GM21515 (cell line): ENCODE results near the gene SSR3.
"Not testable (repeated sequence)": the region's sequence is repeated elsewhere in the genome, so short reads cannot be mapped to it uniquely, and the experiment has no call there.

Experiments used
- ATAC-seq: cut with Tn5 transposase; IDR thresholded peaks from one replicate; pipeline ENCODE4 v1.9.1; 2021; ENCODE audit not compliant: unreplicated experiment

SSR3 gene

GRCh38 chr3:156576651-156577348, 21.9 kb upstream of the SSR3 start:
- ATAC-seq: no peak

DNA sequence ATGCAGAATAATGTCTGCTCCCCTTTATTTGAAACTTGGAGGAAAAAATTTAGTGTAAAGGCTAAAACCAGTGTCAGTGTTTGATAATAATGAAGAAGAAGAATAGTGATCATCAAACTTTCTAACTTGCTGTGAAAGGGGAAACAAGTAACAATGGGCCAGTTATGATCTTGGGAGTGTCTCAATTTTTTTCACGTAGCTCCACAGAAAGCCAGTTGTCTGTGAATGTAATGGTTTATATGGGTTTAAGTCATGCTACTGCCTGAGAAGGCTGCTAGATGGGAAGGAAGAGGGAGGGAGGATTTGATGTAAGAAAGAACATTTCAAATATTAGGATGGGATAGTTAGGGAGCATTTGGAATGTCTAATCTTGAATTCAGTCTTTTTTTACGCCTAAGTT, 21.1 kb upstream of the SSR3 start:
- ATAC-seq: no peak

DNA sequence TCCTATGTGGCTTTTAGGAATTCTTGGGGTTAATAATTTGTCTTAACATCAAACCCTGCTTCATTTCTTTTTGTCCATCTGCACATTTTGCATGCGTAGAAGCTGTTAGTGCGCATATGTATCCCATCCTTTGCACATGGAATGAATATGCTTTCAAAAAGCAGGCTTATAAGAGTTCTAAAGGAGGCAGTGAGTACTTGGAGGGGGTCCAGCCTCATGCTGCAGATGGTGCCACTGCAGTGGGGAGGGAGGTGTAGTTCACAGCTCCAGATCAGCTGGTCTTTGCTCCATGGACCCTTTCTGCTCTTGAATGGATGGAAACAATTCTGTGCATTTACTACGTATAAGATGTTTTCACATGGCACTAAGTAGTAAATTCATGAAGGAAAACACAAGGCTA, 20.7 kb upstream of the SSR3 start:
- no peak for ATAC-seq

GRCh38 chr3:156569881-156570280, 15.0 kb upstream of the SSR3 start:
- ATAC-seq: not testable (repeated sequence)

DNA sequence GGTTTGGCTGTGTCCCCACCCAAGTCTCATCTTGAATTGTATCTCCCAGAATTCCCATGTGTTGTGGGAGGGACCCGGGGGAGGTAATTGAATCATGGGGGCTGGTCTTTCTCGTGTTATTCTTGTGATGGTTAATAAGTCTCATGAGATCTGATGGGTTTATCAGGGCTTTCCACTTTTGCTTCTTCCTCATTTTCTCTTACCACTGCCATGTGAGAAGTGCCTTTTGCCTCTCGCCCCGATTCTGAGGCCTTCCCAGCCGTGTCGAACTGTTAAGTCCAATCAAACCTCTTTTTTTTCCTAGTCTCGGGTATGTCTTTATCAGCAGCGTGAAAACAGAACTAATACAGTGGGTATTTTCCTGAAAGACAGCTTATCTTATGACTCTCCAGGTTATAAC, 14.1 kb upstream of the SSR3 start:
- not testable (repeated sequence) for ATAC-seq

DNA sequence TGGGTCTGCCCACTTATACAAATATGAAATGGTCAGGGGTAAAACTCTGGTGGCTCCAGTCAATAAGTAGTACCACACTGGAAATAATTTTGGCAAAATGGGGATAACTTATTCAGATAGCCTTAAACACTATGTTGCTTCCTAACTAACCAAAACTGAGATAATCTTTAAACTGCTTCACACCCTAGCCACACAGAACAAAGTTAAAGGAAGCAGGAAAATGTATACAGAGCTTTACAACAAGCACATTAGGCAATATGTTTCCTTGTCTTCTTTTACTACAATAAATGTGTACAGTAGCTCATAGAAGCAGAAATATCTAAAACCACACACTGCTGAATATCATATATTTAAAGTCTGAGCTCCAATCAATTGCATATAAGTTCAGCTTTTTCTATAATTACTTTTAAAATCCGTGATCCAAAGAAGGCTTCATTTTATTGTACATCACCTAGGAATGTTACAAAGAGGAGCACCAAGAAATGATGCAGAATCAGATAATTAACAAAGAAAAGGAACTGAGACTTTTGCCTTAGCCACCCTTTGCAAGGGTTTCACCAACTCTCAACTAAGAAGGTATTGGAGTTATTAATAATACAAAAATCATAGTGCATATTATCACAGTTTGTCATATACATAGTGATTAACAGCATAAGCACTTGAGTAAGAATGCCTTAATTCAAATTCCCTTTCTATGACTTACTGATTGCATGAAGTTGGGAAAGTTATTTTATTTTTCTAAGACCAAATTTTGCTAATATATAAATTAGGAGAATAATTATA, 9.2 kb upstream of the SSR3 start:
- no peak for ATAC-seq

DNA sequence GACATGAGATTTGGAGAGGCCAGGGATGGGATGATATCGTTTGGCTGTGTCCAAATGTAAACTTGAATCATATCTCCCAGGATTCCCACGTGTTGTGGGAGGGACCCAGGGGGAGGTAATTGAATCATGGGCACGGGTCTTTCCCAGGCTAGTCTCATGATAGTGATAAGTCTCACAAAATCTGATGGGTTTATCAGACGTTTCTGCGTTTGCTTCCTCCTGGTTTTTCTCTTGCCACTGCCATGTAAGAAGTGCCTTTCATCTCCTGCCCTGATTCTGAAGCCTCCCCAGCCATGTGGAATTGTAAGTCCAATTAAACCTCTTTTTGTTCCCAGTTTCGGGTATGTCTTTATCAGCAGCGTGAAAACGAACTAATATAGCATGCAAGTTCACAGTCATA, 7.6 kb upstream of the SSR3 start:
- not testable (repeated sequence) for ATAC-seq

DNA sequence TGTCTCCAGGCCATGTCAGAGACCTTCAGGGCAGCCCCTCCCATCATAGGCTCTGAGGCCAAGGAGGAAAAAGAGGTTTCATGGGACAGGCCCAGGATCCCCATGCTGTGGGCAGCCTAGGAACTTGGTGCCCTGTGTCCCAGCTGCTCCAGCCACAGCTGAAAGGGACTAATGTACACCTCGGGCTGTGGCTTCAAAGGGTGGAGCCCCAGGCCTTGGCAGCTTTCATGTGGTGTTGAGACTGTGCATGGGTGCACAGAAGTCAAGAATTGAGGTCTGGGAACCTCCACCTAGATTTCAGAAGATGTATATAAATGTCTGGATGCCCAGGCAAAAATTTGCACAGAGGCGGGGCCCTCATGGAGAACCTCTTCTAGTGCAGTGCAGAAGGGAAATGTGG, 6.6 kb upstream of the SSR3 start:
- ATAC-seq: no peak

GRCh38 chr3:156559321-156559720, 4.4 kb upstream of the SSR3 start:
- ATAC-seq: no peak

- no peak for ATAC-seq
Measured at GRCh38 chr3:156558389-156558788, 3.5 kb upstream of the SSR3 start.

DNA sequence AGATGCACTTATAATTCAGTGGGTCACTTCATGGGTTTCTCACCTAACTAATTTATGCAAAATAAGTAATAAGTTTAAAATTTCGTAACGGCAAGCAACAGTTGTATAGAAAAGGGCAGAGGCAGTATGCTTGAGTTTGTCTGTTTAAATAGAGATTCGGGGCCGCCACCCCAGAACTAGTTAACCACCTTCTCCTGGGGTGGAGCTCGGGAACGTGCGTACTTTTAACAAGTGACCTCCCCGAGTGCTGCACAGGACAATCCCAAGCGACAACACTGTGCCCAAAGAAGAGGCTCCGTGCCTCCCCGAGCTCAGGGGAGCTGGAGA, 439 bp downstream of the SSR3 start:
- ATAC-seq: no peak

- ATAC-seq: no peak
Measured at GRCh38 chr3:156553705-156554356, 1.1 kb downstream of the SSR3 start.

- no peak for ATAC-seq
Measured at GRCh38 chr3:156552973-156553372, 1.9 kb downstream of the SSR3 start.

DNA sequence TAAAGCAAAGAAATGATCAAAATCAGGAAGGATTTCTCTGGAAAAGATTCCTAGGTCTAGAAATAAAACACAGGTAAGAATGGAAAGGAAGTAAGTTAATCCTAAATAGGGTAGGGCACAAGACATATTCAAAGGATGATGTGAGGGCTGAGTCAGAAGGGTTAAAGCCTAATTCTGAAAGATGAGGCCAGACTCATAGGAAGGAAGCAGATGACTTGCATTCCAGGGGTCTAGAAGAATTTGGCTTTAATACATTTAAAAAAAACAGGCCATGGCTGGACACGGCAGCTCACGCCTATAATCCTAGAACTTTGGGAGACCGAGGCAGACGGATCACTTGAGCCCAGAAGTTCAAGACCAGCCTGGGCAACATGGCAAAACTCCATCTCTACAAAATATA, 3.2 kb downstream of the SSR3 start:
- no peak for ATAC-seq

- no peak for ATAC-seq
Measured at GRCh38 chr3:156551261-156551660, 3.7 kb downstream of the SSR3 start.

DNA sequence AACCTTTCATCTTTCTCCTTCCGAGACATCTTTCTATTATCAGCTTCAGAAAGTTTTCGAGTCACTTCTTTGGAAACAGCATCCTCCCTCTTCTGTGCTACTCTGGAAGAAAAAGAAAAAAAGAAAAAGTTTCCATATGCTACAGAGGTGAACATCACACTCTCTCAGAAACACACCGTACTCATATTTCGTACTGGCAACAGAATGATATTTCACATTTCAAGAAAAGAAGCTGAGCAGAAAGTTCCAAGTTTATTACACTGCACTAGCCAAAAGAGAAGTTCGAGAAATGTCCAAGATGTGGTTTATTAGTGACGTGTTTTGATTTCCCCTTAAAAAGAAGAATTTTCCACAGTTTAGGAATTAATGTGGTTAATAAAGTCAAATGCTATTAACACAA, 6.0 kb downstream of the SSR3 start:
- no peak for ATAC-seq

DNA sequence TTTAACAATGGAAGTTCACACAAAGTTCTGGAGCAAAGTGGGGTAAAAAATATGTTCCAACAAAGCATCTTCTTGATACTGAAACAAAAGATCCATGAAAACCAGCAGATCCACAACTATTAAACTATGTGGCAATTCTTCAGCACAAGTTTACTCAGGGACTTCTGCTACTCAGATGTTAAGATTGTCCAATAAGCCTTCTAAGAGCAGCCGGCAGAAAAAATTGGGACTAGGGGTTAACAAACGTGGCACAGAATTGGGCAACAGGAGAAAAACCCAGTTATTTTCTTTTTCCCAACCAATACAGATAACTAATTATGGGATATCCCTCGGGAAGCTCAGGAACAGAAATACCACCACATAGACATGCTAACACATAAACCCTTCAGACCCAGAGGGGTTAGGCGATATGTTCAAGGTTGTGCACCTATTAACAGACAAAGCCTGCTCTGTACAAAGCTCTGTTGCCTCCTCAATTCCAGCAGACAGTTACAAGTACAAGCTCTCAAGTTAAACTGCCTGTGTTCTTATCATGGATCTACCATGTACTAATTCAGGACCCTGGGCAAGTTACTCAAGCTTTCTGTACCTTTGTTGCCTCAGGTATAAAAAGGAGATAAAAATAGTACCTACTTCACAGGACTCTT, 6.8 kb downstream of the SSR3 start:
- ATAC-seq: no peak

- no peak for ATAC-seq
Measured at GRCh38 chr3:156547637-156548036, 7.3 kb downstream of the SSR3 start.

DNA sequence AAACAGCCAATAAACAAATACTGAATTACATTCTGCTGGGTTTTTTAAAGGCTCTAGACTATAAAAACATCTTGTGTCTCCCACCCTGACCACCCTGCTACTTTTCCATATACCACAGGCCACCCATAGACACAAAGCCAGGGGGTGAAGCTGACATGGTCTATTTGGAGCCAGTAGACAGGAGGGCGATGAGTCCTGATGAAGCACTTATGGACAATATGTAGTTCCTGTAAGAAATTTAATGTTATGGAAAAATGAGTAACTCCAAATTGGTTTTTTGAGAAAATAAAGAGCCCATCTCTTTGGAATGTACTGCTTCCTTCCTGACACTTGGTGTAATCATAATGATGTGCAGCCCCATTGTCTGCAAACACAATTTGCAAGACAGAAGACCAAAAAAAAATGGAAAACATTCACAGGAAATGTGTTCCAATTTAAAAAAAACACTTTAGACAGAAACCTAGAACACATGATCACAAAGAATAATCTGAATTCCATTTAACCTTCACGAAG, 11.8 kb downstream of the SSR3 start:
- ATAC-seq: no peak

DNA sequence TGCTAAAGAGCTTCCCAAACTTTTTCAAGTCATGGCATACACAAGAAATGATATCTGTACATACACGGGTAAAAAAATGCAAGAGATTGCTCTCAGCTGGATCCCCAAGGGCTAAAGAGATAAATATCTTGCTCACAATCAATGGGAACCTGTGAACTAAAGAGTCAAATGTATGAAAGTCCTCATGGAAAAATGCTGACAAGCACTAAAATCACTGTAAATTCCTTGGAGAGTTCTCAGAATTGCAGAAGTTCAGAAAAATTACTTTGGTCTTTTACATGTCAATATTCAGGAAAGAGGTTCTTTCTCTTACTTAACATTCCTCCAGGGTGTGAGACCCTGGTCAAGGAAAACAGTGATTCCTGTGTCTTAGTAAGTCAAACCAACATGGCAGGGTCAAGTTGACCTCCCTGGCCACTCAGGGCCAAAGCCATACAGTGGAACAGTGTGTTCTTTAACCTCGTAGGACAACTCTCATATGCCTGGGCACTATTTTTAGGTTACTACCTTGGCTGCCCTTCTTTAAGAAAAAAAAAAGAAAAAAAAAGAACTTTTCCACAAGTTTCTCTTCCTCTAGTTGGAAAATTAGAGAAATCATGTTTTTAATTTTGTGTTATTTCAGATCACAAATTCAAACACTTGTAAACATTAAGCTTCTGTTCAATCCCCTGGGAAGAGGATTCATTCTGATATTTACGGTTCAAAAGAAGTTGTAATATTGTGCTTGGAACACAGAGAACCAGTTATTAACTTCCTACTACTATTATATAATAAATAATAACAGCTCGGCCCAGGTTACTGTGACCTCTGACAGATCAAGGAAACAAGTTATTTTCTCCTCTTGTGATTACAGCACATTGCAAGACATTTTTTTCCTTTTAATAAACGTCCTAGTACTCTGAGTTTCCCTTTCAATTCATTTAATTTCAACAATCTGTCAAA, 12.5 kb downstream of the SSR3 start:
- ATAC-seq: no peak
